Smooth muscle cell (in vitro differentiated cells): ENCODE measurements around the gene OTOGL. TPM values are rescaled to one million over a fixed set of nuclear protein-coding genes. Genes with fewer than 3 reads are reported as not detected.

Experiments used
- DNase-seq: peaks from one replicate; lab custom pipeline; 2025; ENCODE audit not compliant: unreplicated experiment; lab: John Stamatoyannopoulos, UW
- H2AFZ ChIP-seq: fragments of 200-600 bp; sonication (generic); 2 replicates; pipeline ENCODE4 v1.6.0; 2016; ENCODE audit warnings: antibody characterized with exemption, low read depth, mild to moderate bottlenecking
- H3F3A ChIP-seq: fragments of 200-600 bp; sonication (generic); 2 replicates; pipeline ENCODE4 v1.6.0; 2017; ENCODE audit warnings: antibody characterized with exemption, low read depth
- H3K27ac ChIP-seq: fragments of 200-600 bp; sonication (generic); 2 replicates; pipeline ENCODE4 v1.5.1; 2016; ENCODE audit warnings: low read depth, mild to moderate bottlenecking
- H3K27me3 ChIP-seq: fragments of 200-600 bp; sonication (generic); 2 replicates; pipeline ENCODE4 v1.6.1; 2016; ENCODE audit warnings: low read depth, mild to moderate bottlenecking
- H3K36me3 ChIP-seq: fragments of 200-600 bp; sonication (generic); 2 replicates; pipeline ENCODE4 v1.5.1; 2016; ENCODE audit warnings: low read depth
- H3K4me1 ChIP-seq: fragments of 200-600 bp; sonication (generic); 2 replicates; pipeline ENCODE4 v1.5.1; 2016; ENCODE audit warnings: low read depth
- H3K4me2 ChIP-seq: fragments of 200-600 bp; sonication (generic); 2 replicates; pipeline ENCODE4 v1.6.0; 2016; ENCODE audit warnings: mild to moderate bottlenecking
- H3K4me3 ChIP-seq: fragments of 200-600 bp; sonication (generic); 2 replicates; pipeline ENCODE4 v1.5.1; 2016; ENCODE audit warnings: mild to moderate bottlenecking
- H3K79me2 ChIP-seq: fragments of 200-600 bp; sonication (generic); 2 replicates; pipeline ENCODE4 v1.6.0; 2016; ENCODE audit warnings: low read depth, mild to moderate bottlenecking
- H3K9ac ChIP-seq: fragments of 200-600 bp; sonication (generic); 2 replicates; pipeline ENCODE4 v1.6.0; 2016; ENCODE audit warnings: low read depth
- H3K9me3 ChIP-seq: fragments of 200-600 bp; sonication (generic); replicated peaks from 2 replicates; pipeline ENCODE4 v1.5.1; 2016; ENCODE audit warnings: low read depth
- H4K20me1 ChIP-seq: fragments of 200-600 bp; sonication (generic); 2 replicates; pipeline ENCODE4 v1.6.0; 2016; ENCODE audit warnings: low read depth
- WGBS: methylation state at CpG from one replicate; pipeline ENCODE4 v1.1.7; 2016; ENCODE audit warnings: low lambda C conversion rate; 5-methylcytosine and 5-hydroxymethylcytosine counted together
- polyA plus RNA-seq: library from polyadenylated mRNA; unstranded; fragments of >200 nt; fragmentation: Nextera tagmentation; extraction: Ambion mirVana; gene quantifications from 2 replicates; pipeline ENCODE4 v1.2.1, GENCODE V29; 2016
- total RNA-seq: library from RNA; depleted of rRNA; stranded (reverse); fragments of >200 nt; gene quantifications from 2 replicates; pipeline ENCODE4 v1.2.3, GENCODE V29; 2014
- TF ChIP-seq, protein P1 (sequence below): fragments of 200-600 bp; sonication (generic); IDR thresholded peaks from 2 replicates; pipeline ENCODE4 v1.5.1; 2017; ENCODE audit warnings: borderline replicate concordance, mild to moderate bottlenecking, antibody characterized with exemption; ENCODE audit not compliant: insufficient read depth, poor library complexity, severe bottlenecking

OTOGL gene
- total and polyA plus RNA-seq, 2 experiments from 2014 or later = 0.09 TPM; not detected in 1

DNA sequence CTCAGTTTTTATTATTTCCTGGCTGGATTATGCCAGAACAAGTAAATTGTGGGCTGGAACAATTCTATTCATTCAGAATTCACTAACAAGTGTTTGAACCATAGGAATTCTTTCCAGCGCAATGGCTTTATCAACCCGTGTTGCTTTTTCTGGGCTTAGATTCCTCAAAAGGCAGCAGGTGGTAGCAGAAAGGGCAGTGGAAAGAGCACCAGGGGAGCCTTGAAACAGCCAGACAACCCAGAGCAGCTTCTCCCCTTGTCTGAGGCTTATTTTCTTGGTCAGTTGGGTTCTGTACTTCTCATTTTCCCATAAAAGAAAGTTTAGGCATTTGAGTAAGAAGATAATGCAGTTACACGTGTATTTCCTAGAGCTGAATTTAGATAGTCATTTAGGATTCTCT lies 130.7 kb downstream of the OTOGL start:
- no peak for DNase-seq
- H3K36me3 ChIP-seq = no peaks in the 10 kb centered on the region
- H3K27me3 ChIP-seq = no peaks in the 10 kb centered on the region
- H4K20me1 ChIP-seq = no peaks in the 10 kb centered on the region
- H3K79me2 ChIP-seq = no peaks in the 10 kb centered on the region
- H3K4me3 ChIP-seq = no peak overlapping the region
- peaks cover 21% of the 10 kb centered on the region for H3K4me1 ChIP-seq
- H3K4me2 ChIP-seq = no peak overlapping the region
- no peaks in the 10 kb centered on the region for H3K9me3 ChIP-seq
- TF ChIP-seq, protein P1, sequence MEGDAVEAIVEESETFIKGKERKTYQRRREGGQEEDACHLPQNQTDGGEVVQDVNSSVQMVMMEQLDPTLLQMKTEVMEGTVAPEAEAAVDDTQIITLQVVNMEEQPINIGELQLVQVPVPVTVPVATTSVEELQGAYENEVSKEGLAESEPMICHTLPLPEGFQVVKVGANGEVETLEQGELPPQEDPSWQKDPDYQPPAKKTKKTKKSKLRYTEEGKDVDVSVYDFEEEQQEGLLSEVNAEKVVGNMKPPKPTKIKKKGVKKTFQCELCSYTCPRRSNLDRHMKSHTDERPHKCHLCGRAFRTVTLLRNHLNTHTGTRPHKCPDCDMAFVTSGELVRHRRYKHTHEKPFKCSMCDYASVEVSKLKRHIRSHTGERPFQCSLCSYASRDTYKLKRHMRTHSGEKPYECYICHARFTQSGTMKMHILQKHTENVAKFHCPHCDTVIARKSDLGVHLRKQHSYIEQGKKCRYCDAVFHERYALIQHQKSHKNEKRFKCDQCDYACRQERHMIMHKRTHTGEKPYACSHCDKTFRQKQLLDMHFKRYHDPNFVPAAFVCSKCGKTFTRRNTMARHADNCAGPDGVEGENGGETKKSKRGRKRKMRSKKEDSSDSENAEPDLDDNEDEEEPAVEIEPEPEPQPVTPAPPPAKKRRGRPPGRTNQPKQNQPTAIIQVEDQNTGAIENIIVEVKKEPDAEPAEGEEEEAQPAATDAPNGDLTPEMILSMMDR = no peak
- WGBS = 38% methylated on average over 3 of the region's 3 CpGs
- no peak overlapping the region for H3K27ac ChIP-seq
- no peak overlapping the region for H2AFZ ChIP-seq
- no peaks in the 10 kb centered on the region for H3F3A ChIP-seq
- no peak overlapping the region for H3K9ac ChIP-seq

DNA sequence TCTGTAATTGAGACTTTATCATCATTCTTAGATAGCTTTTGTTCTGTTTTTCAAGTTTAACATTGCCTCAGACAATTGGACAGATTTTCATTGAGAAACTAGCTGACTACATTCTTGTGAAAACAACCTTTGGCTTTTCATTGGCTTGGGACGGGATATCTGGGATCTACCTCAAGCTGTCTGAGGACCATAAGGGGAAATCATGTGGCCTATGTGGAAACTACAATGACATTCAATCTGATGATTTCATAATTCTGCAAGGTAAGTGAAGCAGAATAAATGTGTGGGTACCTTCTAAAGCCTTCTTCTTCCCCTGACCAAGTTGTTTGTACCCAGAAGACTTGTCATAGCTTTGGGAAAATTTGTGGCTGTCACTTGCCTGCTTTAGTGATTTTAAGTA lies 133.5 kb downstream of the OTOGL start:
- TF ChIP-seq, protein P1 = no peak
- WGBS = 93% methylated on average over 1 of the region's 1 CpG
- DNase-seq = no peak

DNA sequence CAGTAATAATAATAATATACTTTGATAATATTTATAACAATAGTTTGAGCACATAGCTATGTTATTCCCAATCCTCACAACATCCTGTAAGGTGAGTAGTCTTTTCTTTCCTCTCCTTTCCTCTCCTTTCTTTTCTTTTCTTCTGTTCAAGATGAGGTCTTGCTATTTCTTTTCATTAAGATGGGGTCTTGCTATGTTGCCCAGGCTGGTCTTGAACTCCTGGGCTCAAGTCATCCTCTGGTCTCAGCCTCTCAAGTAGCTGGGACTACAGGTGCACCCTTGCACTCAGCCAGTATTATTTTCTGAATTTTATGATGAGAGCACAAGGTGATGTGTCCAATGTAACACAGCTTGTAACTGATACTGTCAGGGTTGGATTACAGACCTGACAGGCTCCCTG lies 134.6 kb downstream of the OTOGL start:
- Histone ChIP-seq H2AFZ (no peak overlapping the region), H3F3A (no peaks in the 10 kb centered on the region), H3K4me3 (no peak overlapping the region), H3K9ac (no peak overlapping the region), H3K27ac (no peak overlapping the region), H3K4me2 (no peak overlapping the region), H3K4me1 (peaks cover 21% of the 10 kb centered on the region), H3K79me2 (no peaks in the 10 kb centered on the region), H4K20me1 (no peaks in the 10 kb centered on the region), H3K36me3 (no peaks in the 10 kb centered on the region), H3K27me3 (no peaks in the 10 kb centered on the region), H3K9me3 (no peaks in the 10 kb centered on the region)
- TF ChIP-seq, protein P1 = no peak
- DNase-seq = no peak

More for the DNA sequence above, 133.5 kb downstream of the OTOGL start:
- Histone ChIP-seq H3K79me2 (no peaks in the 10 kb centered on the region), H4K20me1 (no peaks in the 10 kb centered on the region), H3K9ac (no peak overlapping the region), H3K27ac (no peak overlapping the region), H3K4me3 (no peak overlapping the region), H3K9me3 (no peaks in the 10 kb centered on the region), H3K27me3 (no peaks in the 10 kb centered on the region), H2AFZ (no peak overlapping the region), H3K36me3 (no peaks in the 10 kb centered on the region), H3F3A (no peaks in the 10 kb centered on the region), H3K4me2 (no peak overlapping the region), H3K4me1 (peaks cover 21% of the 10 kb centered on the region)

GRCh38 chr12:80234667-80235066 lies 135.3 kb downstream of the OTOGL start:
- Histone ChIP-seq H2AFZ (no peak overlapping the region), H3K4me3 (no peak overlapping the region), H3K9ac (no peak overlapping the region), H3K4me2 (no peak overlapping the region), H3K36me3 (no peaks in the 10 kb centered on the region), H3K27ac (no peak overlapping the region), H3K9me3 (no peaks in the 10 kb centered on the region), H3F3A (no peaks in the 10 kb centered on the region), H3K27me3 (no peaks in the 10 kb centered on the region), H3K4me1 (peaks cover 13% of the 10 kb centered on the region), H4K20me1 (no peaks in the 10 kb centered on the region), H3K79me2 (no peaks in the 10 kb centered on the region)
- no peak for DNase-seq
- WGBS = 68% methylated on average over 3 of the region's 3 CpGs
- TF ChIP-seq, protein P1 = no peak
